ENCODE measurements around the gene CSE1L. TPM values are rescaled to one million over a fixed set of nuclear protein-coding genes. Genes with fewer than 3 reads are reported as not detected.
"Not testable (repeated sequence)": the region's sequence is repeated elsewhere in the genome, so short reads cannot be mapped to it uniquely, and the experiment has no call there.

CSE1L gene
- total and polyA plus RNA-seq, 9 donors, result 52.7 to 70.6 (median 61.2) TPM

GRCh38 chr20:49119988-49120387 lies 73.9 kb downstream of the CSE1L start:
- Histone ChIP-seq H3K4me3 (ENCODE audit: low read length) (no peak overlapping the region), H3K4me1 (ENCODE audit: control insufficient read depth, insufficient read depth, low read length) (no peaks in the 10 kb centered on the region), H3K27me3 (ENCODE audit: control insufficient read depth, insufficient read depth, low read length) (no peaks in the 10 kb centered on the region), H3K36me3 (ENCODE audit: control insufficient read depth, insufficient read depth, low read length) (peaks cover 70% of the 10 kb centered on the region), H3K27ac (ENCODE audit: low read length) (no peak overlapping the region), H3K9me3 (replicated peaks; ENCODE audit: control insufficient read depth, low read depth, low read length) (no peaks in the 10 kb centered on the region)
- DNase-seq, result no peak
- 95% methylated on average over 4 of the region's 7 CpGs for WGBS (ENCODE audit: insufficient coverage)

DNA sequence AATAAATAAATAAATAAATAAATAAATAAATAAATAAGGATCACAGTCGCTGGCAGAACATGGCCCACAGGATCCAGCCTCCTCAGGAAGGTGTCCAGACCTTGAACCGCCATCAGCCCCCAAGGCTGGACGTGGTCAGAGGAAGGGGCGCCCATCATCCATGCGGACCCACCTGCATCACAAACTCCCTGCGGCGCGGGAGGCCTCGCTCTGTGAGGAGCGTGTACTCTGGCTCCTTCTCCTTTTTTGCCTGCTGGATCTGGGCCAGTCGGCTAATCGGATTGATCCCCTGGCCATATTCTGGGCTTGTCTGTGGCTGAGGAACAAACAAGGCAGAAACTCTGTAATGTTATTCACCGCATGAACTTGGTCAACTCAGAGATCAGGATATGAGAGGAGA lies 76.8 kb downstream of the CSE1L start:
- H3K9me3 ChIP-seq (replicated peaks; ENCODE audit: control insufficient read depth, low read depth, low read length), result no peaks in the 10 kb centered on the region
- WGBS (ENCODE audit: insufficient coverage), result 95% methylated on average over 6 of the region's 13 CpGs
- H3K4me3 ChIP-seq (ENCODE audit: low read length), result no peak overlapping the region
- H3K27ac ChIP-seq (ENCODE audit: low read length), result no peak overlapping the region
- peaks cover 51% of the 10 kb centered on the region for H3K36me3 ChIP-seq (ENCODE audit: control insufficient read depth, insufficient read depth, low read length)
- DNase-seq, result no peak
- H3K27me3 ChIP-seq (ENCODE audit: control insufficient read depth, insufficient read depth, low read length), result no peaks in the 10 kb centered on the region
- no peaks in the 10 kb centered on the region for H3K4me1 ChIP-seq (ENCODE audit: control insufficient read depth, insufficient read depth, low read length)

- Histone ChIP-seq H3K36me3 (ENCODE audit: control insufficient read depth, insufficient read depth, low read length) (peaks cover 47% of the 10 kb centered on the region), H3K27me3 (ENCODE audit: control insufficient read depth, insufficient read depth, low read length) (no peaks in the 10 kb centered on the region), H3K27ac (ENCODE audit: low read length) (no peak overlapping the region), H3K4me3 (ENCODE audit: low read length) (no peak overlapping the region), H3K4me1 (ENCODE audit: control insufficient read depth, insufficient read depth, low read length) (no peaks in the 10 kb centered on the region), H3K9me3 (replicated peaks; ENCODE audit: control insufficient read depth, low read depth, low read length) (no peaks in the 10 kb centered on the region)
- WGBS (ENCODE audit: insufficient coverage), result 100% methylated on average over 2 of the region's 10 CpGs
- no peak for DNase-seq
Measured at GRCh38 chr20:49123982-49124381, 77.9 kb downstream of the CSE1L start.

- Histone ChIP-seq H3K4me1 (ENCODE audit: control insufficient read depth, insufficient read depth, low read length) (peaks cover 3% of the 10 kb centered on the region), H3K36me3 (ENCODE audit: control insufficient read depth, insufficient read depth, low read length) (peaks cover 33% of the 10 kb centered on the region), H3K9me3 (replicated peaks; ENCODE audit: control insufficient read depth, low read depth, low read length) (no peaks in the 10 kb centered on the region), H3K27me3 (ENCODE audit: control insufficient read depth, insufficient read depth, low read length) (no peaks in the 10 kb centered on the region), H3K4me3 (ENCODE audit: low read length) (no peak overlapping the region), H3K27ac (ENCODE audit: low read length) (peak overlapping the region; percentile 15)
- 18% methylated on average over 2 of the region's 5 CpGs for WGBS (ENCODE audit: insufficient coverage)
- DNase-seq, result peak; percentile 87
Measured at GRCh38 chr20:49132995-49133478, 86.9 kb downstream of the CSE1L start.

DNA sequence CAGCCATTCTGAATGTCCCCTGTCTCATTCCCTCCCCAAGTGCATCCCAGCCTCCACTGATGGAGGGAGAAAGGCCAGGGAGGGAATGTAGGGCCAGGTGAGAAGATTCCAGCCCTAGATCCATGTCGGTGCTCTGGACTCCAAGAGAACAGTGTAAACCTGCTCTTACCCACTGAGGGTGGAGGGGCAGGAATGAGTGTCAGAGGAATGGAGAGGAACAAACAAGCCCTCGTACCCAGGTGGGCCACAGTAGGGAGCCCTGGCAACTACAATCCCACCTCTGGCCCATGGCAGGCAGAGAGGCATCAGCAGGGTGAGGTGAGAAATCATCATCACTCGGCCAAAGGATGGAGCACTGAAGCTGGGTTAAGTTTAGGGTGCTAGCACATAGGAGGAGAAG lies 87.5 kb downstream of the CSE1L start:
- Histone ChIP-seq H3K36me3 (ENCODE audit: control insufficient read depth, insufficient read depth, low read length) (peaks cover 28% of the 10 kb centered on the region), H3K27ac (ENCODE audit: low read length) (no peak overlapping the region)
- no CpG with 5 or more reads among the region's 3 CpGs for WGBS (ENCODE audit: insufficient coverage)

DNA sequence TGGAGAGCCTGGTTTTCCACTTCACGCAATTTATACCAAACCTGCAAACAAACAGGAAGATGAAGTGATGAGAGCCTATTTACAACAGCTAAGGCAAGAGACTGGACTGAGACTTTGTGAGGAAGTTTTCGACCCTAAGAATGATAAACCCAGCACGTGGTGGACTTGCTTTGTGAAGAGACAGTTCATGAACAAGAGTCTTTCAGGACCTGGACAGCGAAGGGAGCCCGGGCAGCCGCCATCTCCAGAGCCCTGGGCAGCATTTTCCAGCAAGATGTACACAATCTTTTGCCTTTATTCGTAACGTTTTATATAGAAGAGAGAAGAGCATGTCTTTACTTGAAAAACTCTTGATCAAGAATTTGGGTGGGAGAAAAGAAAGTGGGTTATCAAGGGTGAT lies 88.7 kb downstream of the CSE1L start:
- DNase-seq; H3K27me3 ChIP-seq (ENCODE audit: control insufficient read depth, insufficient read depth, low read length); H3K4me3 ChIP-seq (ENCODE audit: low read length); H3K9me3 ChIP-seq (replicated peaks; ENCODE audit: control insufficient read depth, low read depth, low read length); H3K27ac ChIP-seq (ENCODE audit: low read length); H3K4me1 ChIP-seq (ENCODE audit: control insufficient read depth, insufficient read depth, low read length): not testable (repeated sequence)
- H3K36me3 ChIP-seq (ENCODE audit: control insufficient read depth, insufficient read depth, low read length), result peaks cover 34% of the 10 kb centered on the region
- WGBS (ENCODE audit: insufficient coverage), result 91% methylated on average over 7 of the region's 8 CpGs

More for the DNA sequence above, 87.5 kb downstream of the CSE1L start:
- no peak overlapping the region for H3K4me3 ChIP-seq (ENCODE audit: low read length)
- peaks cover 3% of the 10 kb centered on the region for H3K4me1 ChIP-seq (ENCODE audit: control insufficient read depth, insufficient read depth, low read length)
- no peaks in the 10 kb centered on the region for H3K27me3 ChIP-seq (ENCODE audit: control insufficient read depth, insufficient read depth, low read length)
- DNase-seq, result no peak
- H3K9me3 ChIP-seq (replicated peaks; ENCODE audit: control insufficient read depth, low read depth, low read length), result no peaks in the 10 kb centered on the region

DNA sequence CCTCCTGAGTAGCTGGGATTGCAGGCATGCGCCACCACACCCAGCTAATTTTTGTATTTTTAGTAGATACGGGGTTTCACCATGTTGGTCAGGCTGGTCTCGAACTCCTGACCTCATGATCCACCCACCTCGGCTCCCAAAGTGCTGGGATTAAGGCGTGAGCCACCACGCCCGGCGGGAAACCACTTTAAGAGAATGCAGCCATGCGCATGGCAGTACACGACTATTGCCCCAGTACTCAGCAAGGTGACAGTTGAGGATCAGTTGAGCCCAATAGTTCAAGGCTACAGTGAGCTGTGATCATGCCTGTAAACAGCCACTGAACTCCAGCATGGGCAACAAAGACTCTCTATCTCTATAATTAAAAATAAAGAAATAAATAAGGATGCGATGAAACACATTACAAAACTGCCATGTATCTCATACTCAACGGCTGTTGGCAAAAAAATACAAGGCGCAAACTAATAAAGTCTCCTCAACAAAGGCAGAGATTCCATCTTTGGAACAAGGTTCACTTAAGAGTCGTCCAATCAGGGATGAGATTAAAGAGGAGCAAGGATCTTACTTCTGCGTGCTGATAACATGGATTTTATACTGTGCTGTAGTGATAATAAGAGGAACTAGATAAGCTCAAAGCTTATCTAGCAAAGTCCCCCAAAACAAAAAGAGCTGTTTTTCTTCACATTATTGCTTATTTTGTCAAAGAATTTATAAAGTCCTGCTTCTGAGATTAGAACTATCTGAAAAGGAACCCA lies 90.9 kb downstream of the CSE1L start:
- H3K27me3 ChIP-seq (ENCODE audit: control insufficient read depth, insufficient read depth, low read length), result no peaks in the 10 kb centered on the region
- H3K36me3 ChIP-seq (ENCODE audit: control insufficient read depth, insufficient read depth, low read length), result peaks cover 30% of the 10 kb centered on the region
- no peak overlapping the region for H3K27ac ChIP-seq (ENCODE audit: low read length)
- H3K9me3 ChIP-seq (replicated peaks; ENCODE audit: control insufficient read depth, low read depth, low read length), result no peaks in the 10 kb centered on the region
- H3K4me1 ChIP-seq (ENCODE audit: control insufficient read depth, insufficient read depth, low read length), result peaks cover 6% of the 10 kb centered on the region
- no peak overlapping the region for H3K4me3 ChIP-seq (ENCODE audit: low read length)
- WGBS (ENCODE audit: insufficient coverage), result 95% methylated on average over 7 of the region's 15 CpGs
- no peak for DNase-seq

DNA sequence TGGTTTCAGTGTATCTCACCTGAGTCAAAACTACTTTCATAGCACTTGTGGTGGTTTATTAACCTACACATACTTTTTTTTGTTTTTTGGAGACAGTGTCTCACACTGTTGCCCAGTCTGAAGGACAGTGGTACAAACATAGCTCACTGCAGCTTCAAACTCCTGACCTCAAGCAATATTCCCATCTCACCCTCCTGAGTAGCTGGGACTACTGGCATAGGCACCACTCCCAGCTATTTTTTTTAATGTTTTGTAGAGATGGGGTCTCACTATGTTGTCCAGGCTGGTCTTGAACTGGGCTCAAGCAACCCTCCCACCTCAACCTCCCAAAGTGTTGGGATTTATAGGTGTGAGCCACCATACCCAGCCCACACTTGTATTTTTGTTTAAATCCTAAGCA lies 92.3 kb downstream of the CSE1L start:
- H3K9me3 ChIP-seq (replicated peaks; ENCODE audit: control insufficient read depth, low read depth, low read length), result no peaks in the 10 kb centered on the region
- H3K4me1 ChIP-seq (ENCODE audit: control insufficient read depth, insufficient read depth, low read length), result peaks cover 2% of the 10 kb centered on the region
- no peak overlapping the region for H3K4me3 ChIP-seq (ENCODE audit: low read length)
- H3K36me3 ChIP-seq (ENCODE audit: control insufficient read depth, insufficient read depth, low read length), result peaks cover 30% of the 10 kb centered on the region
- no peaks in the 10 kb centered on the region for H3K27me3 ChIP-seq (ENCODE audit: control insufficient read depth, insufficient read depth, low read length)
- no peak for DNase-seq
- H3K27ac ChIP-seq (ENCODE audit: low read length), result no peak overlapping the region

DNA sequence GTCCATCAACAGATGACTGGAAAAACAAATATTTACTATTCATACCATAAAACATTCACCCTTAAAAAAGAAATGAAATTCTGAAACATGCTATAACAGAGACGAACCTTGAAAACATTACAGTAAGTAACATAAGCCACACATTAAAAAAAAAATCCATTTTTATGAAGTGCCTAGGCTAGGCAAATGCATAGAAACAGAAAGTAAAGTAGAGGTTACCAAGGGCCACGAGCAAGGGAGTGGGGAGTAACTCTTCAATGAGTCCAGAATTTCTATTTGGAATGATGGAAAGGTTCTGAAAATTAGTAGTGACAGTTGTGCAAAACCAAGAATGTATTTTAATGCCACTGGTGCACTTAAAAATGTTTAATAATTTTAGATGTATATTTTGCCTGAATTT lies 94.3 kb downstream of the CSE1L start:
- no peak for DNase-seq
- Histone ChIP-seq H3K27me3 (ENCODE audit: control insufficient read depth, insufficient read depth, low read length) (no peaks in the 10 kb centered on the region), H3K27ac (ENCODE audit: low read length) (no peak overlapping the region), H3K4me3 (ENCODE audit: low read length) (no peak overlapping the region), H3K9me3 (replicated peaks; ENCODE audit: control insufficient read depth, low read depth, low read length) (no peaks in the 10 kb centered on the region), H3K36me3 (ENCODE audit: control insufficient read depth, insufficient read depth, low read length) (peaks cover 15% of the 10 kb centered on the region), H3K4me1 (ENCODE audit: control insufficient read depth, insufficient read depth, low read length) (peaks cover 2% of the 10 kb centered on the region)
- 50% methylated on average over 1 of the region's 2 CpGs for WGBS (ENCODE audit: insufficient coverage)

DNA sequence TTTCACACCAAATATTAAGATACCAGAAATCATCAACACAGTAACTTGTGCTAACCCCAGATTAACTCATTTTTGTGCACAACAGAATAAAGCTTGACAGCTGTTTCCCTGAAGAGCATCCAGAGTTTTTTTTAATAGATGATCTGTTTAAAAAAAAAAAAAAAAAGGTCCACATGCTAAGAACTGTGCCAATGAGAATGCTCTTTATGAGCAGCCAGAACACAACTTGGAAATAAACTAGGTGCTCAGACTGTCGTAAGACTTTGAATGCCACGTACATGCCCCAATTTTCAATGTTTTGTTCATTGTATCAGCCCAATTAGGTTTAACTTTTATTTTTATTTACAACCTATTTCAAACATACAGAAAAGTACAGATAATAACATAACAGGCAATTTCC lies 94.7 kb downstream of the CSE1L start:
- no peaks in the 10 kb centered on the region for H3K27me3 ChIP-seq (ENCODE audit: control insufficient read depth, insufficient read depth, low read length)
- H3K36me3 ChIP-seq (ENCODE audit: control insufficient read depth, insufficient read depth, low read length), result peaks cover 18% of the 10 kb centered on the region
- H3K9me3 ChIP-seq (replicated peaks; ENCODE audit: control insufficient read depth, low read depth, low read length), result no peaks in the 10 kb centered on the region
- H3K27ac ChIP-seq (ENCODE audit: low read length), result no peak overlapping the region
- H3K4me1 ChIP-seq (ENCODE audit: control insufficient read depth, insufficient read depth, low read length), result peaks cover 2% of the 10 kb centered on the region
- no peak overlapping the region for H3K4me3 ChIP-seq (ENCODE audit: low read length)
- WGBS (ENCODE audit: insufficient coverage), result 75% methylated on average over 2 of the region's 2 CpGs
- DNase-seq, result peak; percentile 11

All from muscle of leg (tissue), 11 donors.